ENCODE measurements around the gene C2CD4C.

GRCh38 chr19:362154-362553 lies 46.8 kb downstream of the C2CD4C start:
- TF ChIP-seq, protein P1, sequence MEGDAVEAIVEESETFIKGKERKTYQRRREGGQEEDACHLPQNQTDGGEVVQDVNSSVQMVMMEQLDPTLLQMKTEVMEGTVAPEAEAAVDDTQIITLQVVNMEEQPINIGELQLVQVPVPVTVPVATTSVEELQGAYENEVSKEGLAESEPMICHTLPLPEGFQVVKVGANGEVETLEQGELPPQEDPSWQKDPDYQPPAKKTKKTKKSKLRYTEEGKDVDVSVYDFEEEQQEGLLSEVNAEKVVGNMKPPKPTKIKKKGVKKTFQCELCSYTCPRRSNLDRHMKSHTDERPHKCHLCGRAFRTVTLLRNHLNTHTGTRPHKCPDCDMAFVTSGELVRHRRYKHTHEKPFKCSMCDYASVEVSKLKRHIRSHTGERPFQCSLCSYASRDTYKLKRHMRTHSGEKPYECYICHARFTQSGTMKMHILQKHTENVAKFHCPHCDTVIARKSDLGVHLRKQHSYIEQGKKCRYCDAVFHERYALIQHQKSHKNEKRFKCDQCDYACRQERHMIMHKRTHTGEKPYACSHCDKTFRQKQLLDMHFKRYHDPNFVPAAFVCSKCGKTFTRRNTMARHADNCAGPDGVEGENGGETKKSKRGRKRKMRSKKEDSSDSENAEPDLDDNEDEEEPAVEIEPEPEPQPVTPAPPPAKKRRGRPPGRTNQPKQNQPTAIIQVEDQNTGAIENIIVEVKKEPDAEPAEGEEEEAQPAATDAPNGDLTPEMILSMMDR (IDR thresholded peaks at IDR 0.05), result no peak
- no peak for TF ChIP-seq POLR2A (IDR thresholded peaks at IDR 0.05)
- no peak for TF ChIP-seq POLR2AphosphoS5 (IDR thresholded peaks at IDR 0.05)
